GM12892 (cell line): ENCODE results near the gene CEACAM1.

Source experiments
- POLR2AphosphoS5 ChIP-seq: IDR thresholded peaks from 2 replicates; pipeline ENCODE4 v1.6.1; 2011; ENCODE audit warnings: low read depth, low read length, control low read depth
- TAF1 ChIP-seq: IDR thresholded peaks from 2 replicates; pipeline ENCODE4 v1.6.1; 2011; ENCODE audit warnings: low read depth, mild to moderate bottlenecking, control low read depth, low read length, borderline replicate concordance

DNA sequence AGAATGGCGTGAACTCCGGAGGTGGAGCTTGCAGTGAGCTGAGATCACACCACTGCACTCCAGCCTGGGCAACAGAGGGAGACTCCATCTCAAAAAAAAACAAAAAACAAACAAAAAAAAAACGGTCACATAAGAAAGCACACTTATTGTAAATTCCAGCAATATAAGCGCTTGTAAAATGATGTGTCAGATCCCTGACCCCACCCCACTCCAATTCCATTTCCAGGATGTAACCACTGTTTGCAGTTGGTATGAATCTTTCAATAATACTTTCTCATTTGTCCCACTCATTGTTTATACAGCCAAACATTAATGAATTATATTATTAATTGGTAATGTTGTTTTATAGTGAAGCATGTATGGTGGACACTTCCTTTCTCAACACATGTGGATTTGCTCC lies 15.9 kb upstream of the CEACAM1 start:
- TF ChIP-seq POLR2AphosphoS5: no peak
- TF ChIP-seq TAF1: no peak
